HepG2 (cell line): ENCODE data around the gene SS18L1. TPM values are rescaled to one million over a fixed set of nuclear protein-coding genes. Genes with fewer than 3 reads are reported as not detected.

Experiments used
- MAX ChIP-seq: IDR thresholded peaks from 2 replicates; pipeline ENCODE4 v1.6.1; 2012; ENCODE audit warnings: inconsistent platforms
- MTF1 ChIP-seq: sonication (generic); formaldehyde crosslinking; IDR thresholded peaks from 2 replicates; pipeline ENCODE4 v1.5.0; 2020; ENCODE audit warnings: missing genetic modification reagents
- NRL ChIP-seq: sonication (generic); formaldehyde crosslinking; IDR thresholded peaks from 2 replicates; pipeline ENCODE4 v1.5.0; 2020; ENCODE audit warnings: missing genetic modification reagents, mild to moderate bottlenecking, moderate library complexity, borderline replicate concordance
- PAX8 ChIP-seq: sonication (generic); formaldehyde crosslinking; IDR thresholded peaks from 2 replicates; pipeline ENCODE4 v1.8.0; 2022; ENCODE audit warnings: mild to moderate bottlenecking, missing genetic modification reagents, borderline replicate concordance
- PCBP2 ChIP-seq: fragments of 200-400 bp; formaldehyde crosslinking; optimal IDR thresholded peaks from 2 replicates; pipeline ENCODE3; 2018; ENCODE audit warnings: low read length, low read depth; ENCODE audit not compliant: poor library complexity, severe bottlenecking
- PHF8 ChIP-seq: sonication (generic); formaldehyde crosslinking; IDR thresholded peaks from 2 replicates; pipeline ENCODE4 v1.5.0; 2020; ENCODE audit warnings: missing genetic modification reagents
- RBFOX2 ChIP-seq: fragments of 200-400 bp; formaldehyde crosslinking; IDR thresholded peaks from 2 replicates; pipeline ENCODE4 v1.6.1; 2017; ENCODE audit warnings: low read depth, mild to moderate bottlenecking, low read length
- SALL2 ChIP-seq: sonication (generic); formaldehyde crosslinking; IDR thresholded peaks from 2 replicates; pipeline ENCODE4 v1.8.1; 2023; ENCODE audit warnings: mild to moderate bottlenecking, missing genetic modification reagents, inconsistent platforms
- STAT5B ChIP-seq: sonication (generic); formaldehyde crosslinking; IDR thresholded peaks from 2 replicates; pipeline ENCODE4 v1.4.0; 2020; ENCODE audit warnings: missing genetic modification reagents
- SYNCRIP ChIP-seq: fragments of 200-400 bp; formaldehyde crosslinking; IDR thresholded peaks from 2 replicates; pipeline ENCODE4 v1.6.1; 2018; ENCODE audit warnings: mild to moderate bottlenecking, low read depth, low read length; ENCODE audit not compliant: insufficient read depth
- TCF7 ChIP-seq: sonication (generic); IDR thresholded peaks from 2 replicates; pipeline ENCODE4 v1.6.1; 2016; ENCODE audit warnings: antibody characterized with exemption, low read depth
- TSC22D2 ChIP-seq: sonication (generic); formaldehyde crosslinking; IDR thresholded peaks from 2 replicates; pipeline ENCODE4 v1.5.1; 2020; ENCODE audit warnings: missing genetic modification reagents, mild to moderate bottlenecking, borderline replicate concordance
- ZBTB43 ChIP-seq: sonication (generic); formaldehyde crosslinking; conservative IDR thresholded peaks from 2 replicates; pipeline ENCODE4 v1.4.0; 2020; ENCODE audit warnings: missing genetic modification reagents
- ZFP41 ChIP-seq: sonication (generic); formaldehyde crosslinking; IDR thresholded peaks from 2 replicates; pipeline ENCODE4 v1.4.0; 2020; ENCODE audit warnings: mild to moderate bottlenecking, missing genetic modification reagents, borderline replicate concordance
- ZMYM2 ChIP-seq: sonication (generic); formaldehyde crosslinking; IDR thresholded peaks from 2 replicates; pipeline ENCODE4 v1.8.0; 2022; ENCODE audit warnings: mild to moderate bottlenecking, missing genetic modification reagents
- ZNF225 ChIP-seq: sonication (generic); formaldehyde crosslinking; IDR thresholded peaks from 2 replicates; pipeline ENCODE4 v1.4.0; 2020; ENCODE audit warnings: mild to moderate bottlenecking, missing genetic modification reagents
- ZNF839 ChIP-seq: sonication (generic); formaldehyde crosslinking; IDR thresholded peaks from 2 replicates; pipeline ENCODE4 v1.4.0; 2020; ENCODE audit warnings: missing genetic modification reagents, mild to moderate bottlenecking, borderline replicate concordance
- ZNF883 ChIP-seq: sonication (generic); formaldehyde crosslinking; IDR thresholded peaks from 2 replicates; pipeline ENCODE4 v1.5.1; 2020; ENCODE audit warnings: mild to moderate bottlenecking, missing genetic modification reagents; ENCODE audit errors: not compliant biosample characterization
- ZSCAN20 ChIP-seq: sonication (generic); formaldehyde crosslinking; IDR thresholded peaks from 2 replicates; pipeline ENCODE4 v1.4.0; 2020; ENCODE audit warnings: missing genetic modification reagents, mild to moderate bottlenecking, borderline replicate concordance
- polyA plus RNA-seq, 8 experiments: library from polyadenylated mRNA; depleted of rRNA in 3 of 8; stranded (reverse) in 7 of 8; unstranded in 1 of 8; fragments of >200 nt; fragmentation: Illumina TruSeq in 4 of 8; extraction: Trizol in 4 of 8; gene quantifications; 2 replicates each; pipeline versions ENCODE4 v1.2.1 to v1.2.3, GENCODE V29; 2011 to 2016; ENCODE audit warnings: low read depth in 4 of 8, missing spikeins in 1 of 8, mixed read lengths in 1 of 8; ENCODE audit not compliant: insufficient read depth in 1 of 8
- total RNA-seq, 5 experiments: library from RNA; depleted of rRNA; stranded (reverse); fragments of >200 nt; fragmentation: Illumina TruSeq; extraction: Trizol; gene quantifications; 2 replicates each; pipeline ENCODE4 v1.2.3, GENCODE V29; 2016; ENCODE audit warnings: low read depth in 1 of 5
- TF ChIP-seq, protein P1 (sequence below): sonication (generic); formaldehyde crosslinking; IDR thresholded peaks from 2 replicates; pipeline ENCODE4 v1.8.0; 2022; ENCODE audit warnings: mild to moderate bottlenecking, missing genetic modification reagents
- TF ChIP-seq, protein P2 (sequence below): sonication (generic); formaldehyde crosslinking; IDR thresholded peaks from 2 replicates; pipeline ENCODE4 v1.9.0; 2021; ENCODE audit warnings: missing genetic modification reagents, mild to moderate bottlenecking, borderline replicate concordance

Gene SS18L1
- total and polyA plus RNA-seq, 2 of the 13 experiments (the other 11 are each of a cell fraction or from before 2014, with no cell fraction given), result 17.8 to 27.6 TPM

- no peak for TF ChIP-seq ZBTB43
- no peak for TF ChIP-seq ZNF839 (CRISPR knock-in tag)
- TF ChIP-seq MAX, result peak; percentile 60
- TF ChIP-seq, protein P1, sequence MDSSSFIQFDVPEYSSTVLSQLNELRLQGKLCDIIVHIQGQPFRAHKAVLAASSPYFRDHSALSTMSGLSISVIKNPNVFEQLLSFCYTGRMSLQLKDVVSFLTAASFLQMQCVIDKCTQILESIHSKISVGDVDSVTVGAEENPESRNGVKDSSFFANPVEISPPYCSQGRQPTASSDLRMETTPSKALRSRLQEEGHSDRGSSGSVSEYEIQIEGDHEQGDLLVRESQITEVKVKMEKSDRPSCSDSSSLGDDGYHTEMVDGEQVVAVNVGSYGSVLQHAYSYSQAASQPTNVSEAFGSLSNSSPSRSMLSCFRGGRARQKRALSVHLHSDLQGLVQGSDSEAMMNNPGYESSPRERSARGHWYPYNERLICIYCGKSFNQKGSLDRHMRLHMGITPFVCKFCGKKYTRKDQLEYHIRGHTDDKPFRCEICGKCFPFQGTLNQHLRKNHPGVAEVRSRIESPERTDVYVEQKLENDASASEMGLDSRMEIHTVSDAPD (CRISPR knock-in tag), result no peak
- TF ChIP-seq NRL (CRISPR knock-in tag), result 0 out of 2 replicates have a peak, but pooled peaks have one; percentile 67
- no peak for TF ChIP-seq TCF7
- TF ChIP-seq ZNF883, result no peak
- no peak for TF ChIP-seq STAT5B (CRISPR knock-in tag)
- TF ChIP-seq SYNCRIP, result no peak
- TF ChIP-seq PHF8 (CRISPR knock-in tag), result 0 out of 2 replicates have a peak, but pooled peaks have one; percentile 19
- no peak for TF ChIP-seq ZMYM2 (CRISPR knock-in tag)
- no peak for TF ChIP-seq PAX8 (CRISPR knock-in tag)
- TF ChIP-seq ZFP41 (CRISPR knock-in tag), result no peak
- no peak for TF ChIP-seq PCBP2
- TF ChIP-seq SALL2 (CRISPR knock-in tag), result no peak
- no peak for TF ChIP-seq ZSCAN20 (CRISPR knock-in tag)
- no peak for TF ChIP-seq RBFOX2
- no peak for TF ChIP-seq MTF1
- 0 out of 2 replicates have a peak, but pooled peaks have one; percentile 61 for TF ChIP-seq ZNF225 (CRISPR knock-in tag)
- TF ChIP-seq, protein P2, sequence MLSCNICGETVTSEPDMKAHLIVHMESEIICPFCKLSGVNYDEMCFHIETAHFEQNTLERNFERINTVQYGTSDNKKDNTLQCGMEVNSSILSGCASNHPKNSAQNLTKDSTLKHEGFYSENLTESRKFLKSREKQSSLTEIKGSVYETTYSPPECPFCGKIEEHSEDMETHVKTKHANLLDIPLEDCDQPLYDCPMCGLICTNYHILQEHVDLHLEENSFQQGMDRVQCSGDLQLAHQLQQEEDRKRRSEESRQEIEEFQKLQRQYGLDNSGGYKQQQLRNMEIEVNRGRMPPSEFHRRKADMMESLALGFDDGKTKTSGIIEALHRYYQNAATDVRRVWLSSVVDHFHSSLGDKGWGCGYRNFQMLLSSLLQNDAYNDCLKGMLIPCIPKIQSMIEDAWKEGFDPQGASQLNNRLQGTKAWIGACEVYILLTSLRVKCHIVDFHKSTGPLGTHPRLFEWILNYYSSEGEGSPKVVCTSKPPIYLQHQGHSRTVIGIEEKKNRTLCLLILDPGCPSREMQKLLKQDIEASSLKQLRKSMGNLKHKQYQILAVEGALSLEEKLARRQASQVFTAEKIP, result no peak
- TF ChIP-seq TSC22D2 (CRISPR knock-in tag), result no peak
Observed at GRCh38 chr20:62134735-62135231, 8.8 kb upstream of the SS18L1 start (continued).
